HG03575 (cell line): ENCODE data around the gene ZNF689.
"Not testable (repeated sequence)": the region's sequence is repeated elsewhere in the genome, so short reads cannot be mapped to it uniquely, and the experiment has no call there.

Source experiments
- ATAC-seq: cut with Tn5 transposase; IDR thresholded peaks from one replicate; pipeline ENCODE4 v1.9.1; 2021; ENCODE audit not compliant: unreplicated experiment, insufficient number of reproducible peaks, low FRiP score; ENCODE audit errors: extremely low read depth

Gene ZNF689

DNA sequence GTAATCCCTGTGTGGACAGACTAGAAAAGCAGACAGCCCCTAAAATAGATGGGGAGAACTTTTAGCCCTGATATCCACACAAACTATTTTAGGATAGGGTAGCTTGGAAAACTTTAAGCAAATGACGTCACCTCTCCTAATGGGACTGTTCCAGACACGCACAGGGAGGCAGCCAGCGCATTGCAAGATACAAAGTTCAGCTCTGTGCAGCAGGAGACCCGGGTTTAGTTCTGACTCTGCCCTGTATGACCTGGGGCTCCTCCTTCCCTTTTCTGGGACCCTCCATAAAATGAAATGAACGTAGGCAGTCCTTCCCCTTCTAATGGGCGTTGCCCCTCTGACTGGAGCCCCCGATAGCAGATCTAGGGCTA is 6.3 kb downstream of the ZNF689 start:
- ATAC-seq: no peak

- ATAC-seq: no peak
Observed at GRCh38 chr16:30602616-30603277, 7.4 kb downstream of the ZNF689 start.

GRCh38 chr16:30601966-30602365 is 8.2 kb downstream of the ZNF689 start:
- no peak for ATAC-seq

GRCh38 chr16:30600929-30601328 is 9.3 kb downstream of the ZNF689 start:
- no peak for ATAC-seq

DNA sequence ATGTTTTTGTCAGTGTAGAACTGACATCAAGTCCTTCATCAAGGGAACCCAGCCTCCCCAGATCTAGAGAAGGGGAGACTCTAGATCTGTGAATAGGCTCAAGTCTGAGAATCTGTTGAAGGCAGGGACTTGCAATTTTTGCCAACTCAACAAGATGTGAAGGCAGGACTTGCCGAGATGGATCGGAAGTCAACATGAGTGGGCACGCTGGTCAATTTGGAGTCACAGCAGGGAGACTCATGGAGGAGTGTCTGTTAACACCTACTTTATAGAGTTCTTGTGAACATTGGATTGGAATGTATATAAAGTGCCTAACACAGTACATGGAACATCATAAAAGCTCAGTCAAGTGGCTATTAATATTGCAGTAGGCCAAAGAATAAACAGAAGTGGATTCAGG is 10.0 kb downstream of the ZNF689 start:
- ATAC-seq: no peak

GRCh38 chr16:30592871-30593270 is 17.3 kb downstream of the ZNF689 start:
- no peak for ATAC-seq

DNA sequence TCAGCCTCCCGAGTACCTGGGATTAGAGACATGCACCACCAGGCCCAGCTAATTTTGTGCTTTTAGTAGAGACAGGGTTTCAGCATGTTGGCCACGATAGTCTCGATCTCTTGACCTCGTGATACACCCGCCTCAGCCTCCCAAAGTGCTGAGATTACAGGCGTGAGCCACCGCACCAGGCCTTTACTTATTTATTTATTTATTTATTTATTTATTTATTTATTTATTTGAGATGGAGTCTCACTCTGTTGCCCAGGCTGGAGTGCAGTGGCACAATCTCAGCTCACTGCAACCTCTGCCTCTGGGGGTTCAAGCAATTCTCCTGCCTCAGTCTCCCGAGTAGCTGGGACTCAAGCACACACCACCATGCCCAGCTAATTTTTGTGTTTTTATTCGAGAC is 19.3 kb downstream of the ZNF689 start:
- ATAC-seq: not testable (repeated sequence)

GRCh38 chr16:30589582-30589981 is 20.6 kb downstream of the ZNF689 start:
- ATAC-seq: not testable (repeated sequence)

DNA sequence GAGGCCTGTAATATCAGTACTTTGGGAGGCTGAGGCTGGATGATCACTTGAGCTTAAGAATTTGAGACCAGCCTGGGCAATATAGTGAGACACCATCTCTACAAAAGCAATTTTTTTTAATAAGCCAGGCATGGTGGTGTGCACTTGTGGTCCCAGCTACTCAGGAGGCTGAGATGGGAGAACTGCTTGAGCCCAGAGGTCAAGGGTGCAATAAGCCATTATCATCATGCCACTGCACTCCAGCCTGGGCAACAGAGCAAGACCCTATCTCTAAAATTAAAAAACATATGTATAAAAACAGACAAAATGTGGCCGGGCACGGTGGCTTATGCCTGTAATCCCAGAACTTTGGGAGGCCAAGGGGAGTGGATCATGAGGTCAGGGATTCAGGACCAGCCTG is 21.5 kb downstream of the ZNF689 start:
- ATAC-seq: no peak

DNA sequence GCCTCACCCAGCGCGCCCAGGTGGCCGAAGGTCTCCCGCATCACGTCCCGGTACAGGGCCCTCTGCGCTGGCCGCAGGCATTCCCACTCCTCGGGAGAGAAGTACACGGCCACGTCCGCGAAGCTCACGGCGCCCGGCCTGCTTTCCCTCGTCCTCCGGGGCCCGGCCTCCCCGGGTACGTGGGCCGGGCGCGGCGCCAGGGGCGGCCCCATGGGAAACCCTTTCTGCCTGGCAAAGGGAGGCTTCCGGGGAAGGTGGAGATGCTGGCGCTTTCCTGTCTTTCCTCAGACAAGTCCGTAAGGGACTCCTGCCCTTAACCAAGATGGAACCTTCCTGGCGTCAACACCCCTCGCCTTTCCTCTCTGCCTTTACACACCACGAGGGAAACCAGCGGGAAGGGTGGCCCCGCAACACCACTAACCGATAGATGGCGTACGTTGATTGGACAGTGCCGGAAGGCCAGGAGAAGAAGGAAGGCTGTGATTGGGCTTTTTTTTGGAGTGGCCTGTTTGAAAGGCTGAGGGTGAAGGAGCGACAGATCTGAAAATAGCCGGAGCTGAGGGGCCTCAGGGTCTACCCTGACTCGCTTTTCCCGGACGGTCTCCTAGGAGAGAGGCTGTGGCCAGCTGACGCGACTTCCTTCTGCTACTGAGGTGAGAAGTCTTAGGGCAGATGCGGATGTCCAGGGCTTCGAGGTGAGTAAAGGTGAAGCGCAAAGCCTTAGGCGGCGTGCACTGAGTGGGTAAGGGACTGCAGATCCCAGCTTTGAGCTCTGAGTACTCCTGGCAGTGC is 24.6 kb downstream of the ZNF689 start, which contains the start of gene ZNF785:
ZNF785 (minus strand) TSS at position 298 of the 792 bp plus-strand sequence; CDS start at position 212, 86 bp downstream.
- ATAC-seq: no peak

DNA sequence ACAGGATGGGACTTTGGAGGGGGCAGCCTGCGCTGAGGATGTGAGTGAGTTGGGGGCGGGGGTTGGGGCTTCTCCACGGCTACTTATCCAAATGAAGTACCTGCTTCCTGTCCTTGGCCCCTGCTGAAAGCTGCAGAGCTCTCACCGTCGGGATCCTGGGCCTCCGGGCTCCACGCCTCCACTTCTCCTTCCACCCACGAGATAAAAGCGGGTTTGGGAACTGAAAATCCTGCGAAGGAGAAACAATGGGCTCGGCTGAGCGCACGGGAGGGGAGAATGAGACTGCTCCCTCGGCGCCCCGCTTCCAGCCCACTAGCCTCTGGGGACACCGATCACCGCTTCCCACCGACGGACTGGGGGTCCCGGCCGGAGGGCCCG is 25.2 kb downstream of the ZNF689 start:
- ATAC-seq: no peak

GRCh38 chr16:30582611-30583340 is 27.4 kb downstream of the ZNF689 start:
- no peak for ATAC-seq

DNA sequence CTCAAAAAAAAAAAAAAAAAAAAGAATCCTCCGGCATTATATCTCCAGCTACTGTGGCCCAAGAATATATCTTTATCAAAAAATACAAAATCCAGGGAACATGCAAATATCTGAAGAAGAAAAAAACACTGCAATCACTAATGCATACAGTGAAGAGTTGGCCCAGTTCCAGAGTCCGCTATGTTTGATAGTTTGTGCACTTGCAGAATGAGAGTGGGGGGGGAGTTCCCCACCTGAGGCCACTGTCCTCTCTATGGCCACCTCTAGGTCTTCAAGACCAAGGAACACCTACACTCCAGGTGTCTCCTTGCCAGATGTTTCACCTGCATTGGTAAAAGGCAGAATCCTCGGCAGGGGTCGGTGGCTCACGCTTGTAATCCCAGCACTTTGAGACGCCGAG is 28.7 kb downstream of the ZNF689 start:
- ATAC-seq: no peak

GRCh38 chr16:30574678-30575077 is 35.5 kb downstream of the ZNF689 start:
- no peak for ATAC-seq

- ATAC-seq: no peak
Observed at GRCh38 chr16:30571445-30572322, 38.5 kb downstream of the ZNF689 start, which contains the start of gene ZNF688. ZNF688 (minus strand) TSS chr16:30571714; CDS start chr16:30571629, 85 bp downstream.

- ATAC-seq: no peak
Observed at GRCh38 chr16:30570636-30571444, 39.3 kb downstream of the ZNF689 start.

GRCh38 chr16:30569746-30570635 is 40.2 kb downstream of the ZNF689 start:
- no peak for ATAC-seq
